Neuron (in vitro differentiated cells): Measurements from ENCODE around the gene SESN3.
A peak's percentile ranks its signal among the peaks of the same experiment; 100 is the strongest.

Source experiments
- H2AFZ ChIP-seq: one replicate; pipeline ENCODE4 v1.6.1; 2013; ENCODE audit warnings: low read depth, mild to moderate bottlenecking, inconsistent platforms, low read length, moderate library complexity
- H3K27me3 ChIP-seq: one replicate; pipeline ENCODE4 v1.6.1; 2013; ENCODE audit warnings: low read length; ENCODE audit not compliant: insufficient read depth
- H3K36me3 ChIP-seq: one replicate; pipeline ENCODE4 v1.6.1; 2013; ENCODE audit warnings: low read length; ENCODE audit not compliant: insufficient read depth
- H3K4me1 ChIP-seq: one replicate; pipeline ENCODE4 v1.6.1; 2013; ENCODE audit warnings: low read length; ENCODE audit not compliant: insufficient read depth
- H3K4me3 ChIP-seq: 2 replicates; pipeline ENCODE4 v1.5.1; 2013; ENCODE audit warnings: mild to moderate bottlenecking, low read length, moderate library complexity
- H3K9me3 ChIP-seq: one replicate; pipeline ENCODE4 v1.6.1; 2013; ENCODE audit warnings: low read length

SESN3 gene

GRCh38 chr11:95245038-95245437 lies 14.0 kb upstream of the SESN3 start:
- no peak overlapping the region for H3K4me3 ChIP-seq
- peaks cover 22% of the 10 kb centered on the region for H3K4me1 ChIP-seq
- H2AFZ ChIP-seq: no peak overlapping the region
- H3K36me3 ChIP-seq: no peaks in the 10 kb centered on the region
- H3K27me3 ChIP-seq: no peaks in the 10 kb centered on the region
- no peaks in the 10 kb centered on the region for H3K9me3 ChIP-seq

- H2AFZ ChIP-seq: no peak overlapping the region
- no peaks in the 10 kb centered on the region for H3K36me3 ChIP-seq
- H3K4me3 ChIP-seq: no peak overlapping the region
- H3K9me3 ChIP-seq: no peaks in the 10 kb centered on the region
- no peaks in the 10 kb centered on the region for H3K27me3 ChIP-seq
- peaks cover 16% of the 10 kb centered on the region for H3K4me1 ChIP-seq
These were observed 12.7 kb upstream of the SESN3 start for GRCh38 chr11:95243673-95244072.

- Histone ChIP-seq H3K4me1 (peaks cover 11% of the 10 kb centered on the region), H3K9me3 (no peaks in the 10 kb centered on the region), H3K36me3 (no peaks in the 10 kb centered on the region), H3K27me3 (no peaks in the 10 kb centered on the region), H2AFZ (no peak overlapping the region), H3K4me3 (no peak overlapping the region)
These were observed 12.0 kb upstream of the SESN3 start for GRCh38 chr11:95242845-95243605.

- Histone ChIP-seq H3K4me1 (peaks cover 5% of the 10 kb centered on the region), H3K9me3 (no peaks in the 10 kb centered on the region), H3K4me3 (no peak overlapping the region), H2AFZ (no peak overlapping the region), H3K36me3 (no peaks in the 10 kb centered on the region), H3K27me3 (no peaks in the 10 kb centered on the region)
These were observed 11.3 kb upstream of the SESN3 start for GRCh38 chr11:95242091-95242844.

- Histone ChIP-seq H3K9me3 (no peaks in the 10 kb centered on the region), H3K4me3 (no peak overlapping the region)
These were observed 10.7 kb upstream of the SESN3 start for GRCh38 chr11:95241681-95242081.

GRCh38 chr11:95239871-95240649 lies 9.1 kb upstream of the SESN3 start:
- H3K4me3 ChIP-seq: no peak overlapping the region
- no peaks in the 10 kb centered on the region for H3K36me3 ChIP-seq
- no peaks in the 10 kb centered on the region for H3K27me3 ChIP-seq
- H3K4me1 ChIP-seq: peaks cover 2% of the 10 kb centered on the region
- no peaks in the 10 kb centered on the region for H3K9me3 ChIP-seq
- H2AFZ ChIP-seq: no peak overlapping the region

More at GRCh38 chr11:95241681-95242081, 10.7 kb upstream of the SESN3 start:
- Histone ChIP-seq H2AFZ (no peak overlapping the region), H3K4me1 (peaks cover 3% of the 10 kb centered on the region), H3K36me3 (no peaks in the 10 kb centered on the region), H3K27me3 (no peaks in the 10 kb centered on the region)

- Histone ChIP-seq H2AFZ (peak overlapping the region; percentile 41), H3K4me1 (peaks cover 13% of the 10 kb centered on the region), H3K4me3 (peak overlapping the region; percentile 52), H3K9me3 (no peaks in the 10 kb centered on the region), H3K36me3 (no peaks in the 10 kb centered on the region), H3K27me3 (no peaks in the 10 kb centered on the region)
These were observed 1.7 kb upstream of the SESN3 start for GRCh38 chr11:95232666-95233065.

- Histone ChIP-seq H3K36me3 (no peaks in the 10 kb centered on the region), H3K27me3 (no peaks in the 10 kb centered on the region), H3K4me1 (peaks cover 15% of the 10 kb centered on the region), H2AFZ (peak overlapping the region; percentile 43), H3K9me3 (no peaks in the 10 kb centered on the region), H3K4me3 (peak overlapping the region; percentile 52)
These were observed 1.0 kb upstream of the SESN3 start for GRCh38 chr11:95231881-95232605.

- Histone ChIP-seq H3K4me1 (peaks cover 17% of the 10 kb centered on the region), H3K27me3 (no peaks in the 10 kb centered on the region), H3K4me3 (peak overlapping the region; percentile 98), H2AFZ (no peak overlapping the region), H3K9me3 (no peaks in the 10 kb centered on the region), H3K36me3 (no peaks in the 10 kb centered on the region)
These were observed 234 bp downstream of the SESN3 start for GRCh38 chr11:95230810-95231126.

GRCh38 chr11:95229993-95230809 lies 801 bp downstream of the SESN3 start:
- Histone ChIP-seq H3K36me3 (no peaks in the 10 kb centered on the region), H3K4me1 (peaks cover 17% of the 10 kb centered on the region), H3K27me3 (no peaks in the 10 kb centered on the region), H2AFZ (peak overlapping the region; percentile 31), H3K4me3 (peak overlapping the region; percentile 98), H3K9me3 (peaks cover under 1% of the 10 kb centered on the region)

- Histone ChIP-seq H3K27me3 (no peaks in the 10 kb centered on the region), H2AFZ (peak overlapping the region; percentile 31), H3K9me3 (peaks cover 5% of the 10 kb centered on the region), H3K4me3 (peak overlapping the region; percentile 98), H3K4me1 (peaks cover 17% of the 10 kb centered on the region), H3K36me3 (peaks cover 1% of the 10 kb centered on the region)
These were observed 1.6 kb downstream of the SESN3 start for GRCh38 chr11:95229199-95229992.
